Tibial nerve (tissue), 4 donors: ENCODE results near the gene CHRNA4. TPM values are rescaled to one million over a fixed set of nuclear protein-coding genes. Genes with fewer than 3 reads are reported as not detected.

Experiments used
- DNase-seq, 2 donors: peaks; one replicate each; pipeline ENCODE4 v3.0.0-alpha.2; 2019; ENCODE audit warnings: low spot score in 2 of 2
- H3K27ac ChIP-seq, 4 donors: fragments of 200-600 bp; sonication (generic) in 3 of 4; one replicate each; pipeline ENCODE4 v1.5.1; 2017 to 2019; ENCODE audit warnings: mild to moderate bottlenecking in 1 of 4
- H3K27me3 ChIP-seq, 2 donors: fragments of 200-600 bp; sonication (generic) in 1 of 2; one replicate each; pipeline versions ENCODE4 v1.5.1 to v1.6.0; 2017 to 2019
- H3K36me3 ChIP-seq, 3 donors: fragments of 200-600 bp; sonication (generic); one replicate each; pipeline ENCODE4 v1.5.1; 2018 to 2019
- H3K4me1 ChIP-seq, 4 donors: fragments of 200-600 bp; sonication (generic) in 3 of 4; one replicate each; pipeline ENCODE4 v1.5.1; 2017 to 2019
- H3K4me3 ChIP-seq, 4 donors: fragments of 200-600 bp; sonication (generic) in 3 of 4; one replicate each; pipeline ENCODE4 v1.5.1; 2017 to 2019; ENCODE audit warnings: mild to moderate bottlenecking in 1 of 4, moderate library complexity in 1 of 4
- H3K9me3 ChIP-seq, 4 donors: fragments of 200-600 bp; sonication (generic) in 3 of 4; one replicate each; pipeline ENCODE4 v1.5.1; 2017 to 2019
- CTCF ChIP-seq, 5 experiments: fragments of 200-600 bp in 3 of 5; fragments of 450-650 bp in 2 of 5; sonication (generic) in 3 of 5; IDR thresholded peaks; one replicate each; pipeline ENCODE4 v1.5.1; 2016 to 2019; ENCODE audit warnings: antibody characterized with exemption in 5 of 5, mild to moderate bottlenecking in 3 of 5, moderate library complexity in 2 of 5
- EP300 ChIP-seq, 2 donors: sonication (generic); formaldehyde crosslinking; IDR thresholded peaks; one replicate each; pipeline ENCODE4 v1.6.1; 2017; ENCODE audit warnings: antibody characterized with exemption in 2 of 2, mild to moderate bottlenecking in 1 of 2
- POLR2A ChIP-seq, 2 donors: fragments of 450-650 bp; IDR thresholded peaks; one replicate each; pipeline ENCODE4 v1.6.1; 2017; ENCODE audit warnings: antibody characterized with exemption in 2 of 2, mild to moderate bottlenecking in 2 of 2, moderate library complexity in 2 of 2
- WGBS, 2 donors: methylation state at CpG; one replicate each; pipeline ENCODE4 v1.1.5; 2018; 5-methylcytosine and 5-hydroxymethylcytosine counted together
- total RNA-seq, 4 donors: library from RNA; depleted of rRNA; stranded (reverse); fragments of >200 nt; gene quantifications; one replicate each; pipeline ENCODE4 v1.1.0, GENCODE V29; 2016

CHRNA4 gene
- total RNA-seq, 4 donors from 2014 or later: 0.20 to 1.5 TPM; not detected in 2

- WGBS, 2 donors: 69 to 77% methylated on average over 9 to 18 of the region's 20 CpGs
- no peak for DNase-seq
- TF ChIP-seq POLR2A (IDR thresholded peaks at IDR 0.05): no peak
- TF ChIP-seq CTCF (IDR thresholded peaks at IDR 0.05): no peak
- no peak for TF ChIP-seq EP300 (IDR thresholded peaks at IDR 0.05)
These were observed 50.7 kb downstream of the CHRNA4 start for GRCh38 chr20:63310265-63310991.

GRCh38 chr20:63309261-63310071 lies 51.7 kb downstream of the CHRNA4 start:
- no peak for DNase-seq
- 35 to 43% methylated on average over 25 to 27 of the region's 35 CpGs for WGBS, 2 donors
- Histone ChIP-seq H3K36me3 (no peaks in the 10 kb centered on the region), H3K9me3 (no peaks in the 10 kb centered on the region), H3K4me3 (no peak overlapping the region), H3K27me3 (peaks cover 0 to 48% of the 10 kb centered on the region in 2 donors), H3K27ac (no peak overlapping the region), H3K4me1 (peaks cover 0 to 6% (median 0%) of the 10 kb centered on the region in 4 donors)
- TF ChIP-seq CTCF (IDR thresholded peaks at IDR 0.05): peak; percentile 65 to 85 (median 75)
- TF ChIP-seq EP300 (IDR thresholded peaks at IDR 0.05): no peak

More at GRCh38 chr20:63310265-63310991, 50.7 kb downstream of the CHRNA4 start:
- no peaks in the 10 kb centered on the region for H3K9me3 ChIP-seq
- no peak overlapping the region for H3K4me3 ChIP-seq
- H3K4me1 ChIP-seq: peaks cover 0 to 6% (median 0%) of the 10 kb centered on the region in 4 donors
- no peaks in the 10 kb centered on the region for H3K36me3 ChIP-seq
- peaks cover 0 to 45% of the 10 kb centered on the region in 2 donors for H3K27me3 ChIP-seq
- H3K27ac ChIP-seq: no peak overlapping the region

GRCh38 chr20:63308218-63308911 lies 52.8 kb downstream of the CHRNA4 start:
- Histone ChIP-seq H3K4me3 (no peak overlapping the region), H3K27me3 (peaks cover 0 to 48% of the 10 kb centered on the region in 2 donors), H3K27ac (no peak overlapping the region), H3K9me3 (no peaks in the 10 kb centered on the region), H3K4me1 (peaks cover 0 to 6% (median 0%) of the 10 kb centered on the region in 4 donors), H3K36me3 (no peaks in the 10 kb centered on the region)
- TF ChIP-seq EP300 (IDR thresholded peaks at IDR 0.05) (no peak), POLR2A (IDR thresholded peaks at IDR 0.05) (no peak), CTCF (IDR thresholded peaks at IDR 0.05) (no peak)
- no peak for DNase-seq
- 78 to 80% methylated on average over 30 of the region's 30 CpGs for WGBS, 2 donors

GRCh38 chr20:63307538-63308217 lies 53.5 kb downstream of the CHRNA4 start:
- Histone ChIP-seq H3K27ac (no peak overlapping the region), H3K4me1 (peaks cover 0 to 6% (median 0%) of the 10 kb centered on the region in 4 donors), H3K27me3 (peaks cover 0 to 48% of the 10 kb centered on the region in 2 donors), H3K9me3 (no peaks in the 10 kb centered on the region), H3K36me3 (no peaks in the 10 kb centered on the region), H3K4me3 (no peak overlapping the region)
- whole genome bisulfite sequencing, 2 donors: 71 to 84% methylated on average over 10 to 20 of the region's 23 CpGs
- TF ChIP-seq CTCF (IDR thresholded peaks at IDR 0.05) (no peak), POLR2A (IDR thresholded peaks at IDR 0.05) (no peak), EP300 (IDR thresholded peaks at IDR 0.05) (no peak)
- DNase-seq: no peak
